Endothelial cell of umbilical vein (primary cell): ENCODE data around the gene CRYBG2.

Experiments used
- CTCF ChIP-seq, 2 donors: IDR thresholded peaks; 1 replicate in 1 of 2; 2 replicates in 1 of 2; pipeline ENCODE4 v1.5.1; 2011; ENCODE audit warnings: low read length in 2 of 2, mild to moderate bottlenecking in 2 of 2, moderate library complexity in 2 of 2, control low read depth in 1 of 2, inconsistent platforms in 1 of 2, low read depth in 1 of 2; ENCODE audit not compliant: insufficient read depth in 1 of 2; ENCODE audit errors: extremely low read depth in 1 of 2
- EZH2 ChIP-seq: IDR thresholded peaks from 2 replicates; pipeline ENCODE4 v1.6.1; 2012; ENCODE audit warnings: borderline replicate concordance, low read depth, mild to moderate bottlenecking, moderate library complexity, low read length, inconsistent platforms; ENCODE audit not compliant: severe bottlenecking
- MYC ChIP-seq: IDR thresholded peaks from one replicate; pipeline ENCODE4 v1.6.1; 2011; ENCODE audit warnings: mild to moderate bottlenecking, low read depth, low read length
- POLR2A ChIP-seq: IDR thresholded peaks from 2 replicates; pipeline ENCODE4 v1.6.1; 2012; ENCODE audit warnings: low read depth, mild to moderate bottlenecking, control low read depth, low read length
- POLR2AphosphoS5 ChIP-seq: IDR thresholded peaks from 2 replicates; pipeline ENCODE4 v1.6.1; 2012; ENCODE audit warnings: low read depth, mild to moderate bottlenecking, control low read depth, low read length, moderate library complexity; ENCODE audit not compliant: insufficient read depth

- TF ChIP-seq CTCF (IDR thresholded peaks at IDR 0.05; ENCODE audit: extremely low read depth in 1 of 2, insufficient read depth in 1 of 2, low read depth in 1 of 2, low read length in 2 of 2) (no peak), POLR2AphosphoS5 (no peak), MYC (no peak), EZH2 (no peak), POLR2A (no peak)
Measured at GRCh38 chr1:26287811-26288210, 66.1 kb downstream of the CRYBG2 start.
